Right forelimb (tissue), 1 donor: ENCODE measurements around the gene PHLPP1.
"Not testable (repeated sequence)": the region's sequence is repeated elsewhere in the genome, so short reads cannot be mapped to it uniquely, and the experiment has no call there.

Experiments
- DNase-seq: peaks from one replicate; pipeline ENCODE4 v3.0.0-alpha.2; 2018

Gene PHLPP1

GRCh38 chr18:62776024-62776570 is 60.8 kb downstream of the PHLPP1 start:
- DNase-seq, result no peak

DNA sequence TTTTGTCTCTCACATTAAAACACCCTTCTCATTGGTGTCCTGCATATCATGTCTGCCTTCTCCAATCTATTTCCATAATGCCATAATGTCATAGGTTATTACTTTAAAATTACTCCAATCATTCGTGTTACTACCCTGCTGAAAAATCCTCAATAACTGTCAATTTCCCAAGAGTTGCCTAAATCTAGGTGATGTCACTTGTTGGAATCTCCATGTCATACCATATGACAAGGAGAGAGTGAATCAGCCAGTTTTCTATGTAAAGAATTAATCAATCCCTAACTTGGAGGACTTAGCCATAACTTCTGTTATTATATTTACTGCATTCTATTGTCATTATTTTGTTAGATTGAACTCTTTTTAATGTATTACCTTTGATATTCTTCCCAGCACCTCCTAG is 62.5 kb downstream of the PHLPP1 start:
- no peak for DNase-seq

- DNase-seq, result no peak
Measured at GRCh38 chr18:62778976-62779869, 63.9 kb downstream of the PHLPP1 start.

DNA sequence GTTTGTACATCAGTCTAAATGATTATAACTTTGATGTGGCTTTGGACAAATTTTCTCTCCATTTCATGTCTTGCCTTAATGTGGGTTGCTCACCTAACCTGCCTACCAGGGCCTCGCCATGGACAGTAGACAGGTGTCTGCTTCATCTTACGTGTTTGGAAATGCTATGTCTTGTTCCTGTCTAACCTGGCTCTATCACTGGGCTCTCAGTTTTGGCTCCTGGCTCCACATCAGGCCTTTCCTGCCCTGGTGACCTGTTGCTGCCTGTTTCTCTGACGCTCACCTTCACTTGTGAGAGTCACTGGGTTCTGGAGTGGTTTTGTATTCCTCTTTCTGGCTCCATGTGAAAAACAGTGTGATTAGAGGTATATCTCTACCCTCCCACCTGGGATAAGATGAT is 65.9 kb downstream of the PHLPP1 start:
- no peak for DNase-seq

DNA sequence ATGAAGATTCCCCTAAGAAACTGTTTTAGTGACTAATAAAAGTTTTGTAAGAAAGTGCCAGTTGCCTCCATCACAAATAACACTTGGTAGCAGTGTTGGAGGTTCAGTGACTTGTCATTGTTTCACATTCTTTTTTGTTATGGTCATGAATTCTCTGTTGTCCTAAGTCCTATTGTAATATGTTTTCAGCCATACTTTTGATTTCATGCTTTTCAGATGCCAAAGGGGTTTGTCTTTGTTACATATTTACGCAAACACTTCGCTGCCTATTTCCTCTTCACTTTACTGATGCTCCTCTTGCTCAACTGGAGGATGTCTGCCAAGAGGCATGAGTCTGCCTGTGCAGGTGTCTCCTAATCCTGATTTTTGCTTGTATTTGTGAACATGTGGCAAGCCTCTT is 66.6 kb downstream of the PHLPP1 start:
- no peak for DNase-seq

GRCh38 chr18:62784338-62784965 is 69.1 kb downstream of the PHLPP1 start:
- DNase-seq, result no peak

DNA sequence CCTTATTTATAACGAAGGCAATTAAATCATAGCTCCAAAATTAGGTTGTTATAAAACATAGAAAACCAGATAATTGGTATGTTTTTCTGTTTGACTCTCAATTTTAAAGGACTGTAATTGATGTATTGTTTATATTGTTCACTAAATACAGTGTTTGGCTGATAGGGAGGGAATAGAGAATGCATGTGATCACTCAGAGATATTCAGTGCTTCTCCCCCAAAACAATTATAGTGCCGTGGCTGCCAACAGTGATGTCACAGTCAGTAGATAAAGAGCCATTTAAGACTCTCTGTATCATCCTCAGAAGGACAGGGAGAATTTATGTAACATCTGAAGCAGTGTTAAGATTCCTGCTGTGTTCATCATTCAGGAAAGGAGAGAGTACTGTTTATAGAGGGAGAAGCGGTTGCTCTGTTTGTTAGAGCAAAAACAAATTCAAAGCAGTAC is 69.6 kb downstream of the PHLPP1 start:
- DNase-seq, result no peak

- DNase-seq, result no peak
Measured at GRCh38 chr18:62786689-62787088, 71.3 kb downstream of the PHLPP1 start.

- no peak for DNase-seq
Measured at GRCh38 chr18:62788111-62788510, 72.8 kb downstream of the PHLPP1 start.

DNA sequence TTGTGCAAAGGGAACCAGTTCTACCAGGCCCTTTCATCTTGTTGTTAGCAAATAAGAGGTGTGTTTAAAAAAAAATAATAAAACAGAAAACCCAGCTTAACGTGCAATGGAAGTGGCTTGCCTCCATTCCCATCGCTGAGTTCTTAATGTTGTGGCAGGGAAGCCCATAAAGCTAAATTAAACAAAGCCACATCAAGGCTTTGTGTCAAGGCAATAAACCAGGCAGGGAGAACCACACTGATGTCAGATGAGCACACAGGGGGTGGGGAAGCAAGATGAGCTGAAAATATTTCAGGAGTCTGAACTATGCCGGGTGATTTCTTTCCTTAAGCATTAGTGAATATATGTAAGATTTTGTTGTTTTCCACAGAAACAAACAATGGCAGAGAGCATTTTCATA is 73.5 kb downstream of the PHLPP1 start:
- DNase-seq, result no peak

- DNase-seq, result no peak
Measured at GRCh38 chr18:62790871-62791772, 75.8 kb downstream of the PHLPP1 start.

DNA sequence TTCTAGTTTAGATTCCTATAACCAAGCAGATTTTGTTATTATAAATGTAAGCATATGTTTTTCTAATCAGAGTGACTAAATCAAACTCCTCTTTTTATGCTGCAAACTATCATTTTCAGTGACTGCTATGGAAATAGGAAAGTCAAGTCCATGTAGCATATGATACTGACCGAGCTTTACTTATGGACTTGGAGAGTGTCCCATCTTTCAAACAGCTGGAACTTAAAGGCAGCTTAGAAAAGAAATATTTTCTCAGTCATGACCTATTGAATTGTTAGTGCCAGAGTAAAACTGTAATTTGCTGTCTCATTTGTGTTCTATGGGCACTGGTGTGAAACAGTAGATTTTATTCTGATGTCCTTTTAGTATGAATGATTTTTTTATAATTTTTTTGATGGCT is 76.7 kb downstream of the PHLPP1 start:
- DNase-seq, result no peak

DNA sequence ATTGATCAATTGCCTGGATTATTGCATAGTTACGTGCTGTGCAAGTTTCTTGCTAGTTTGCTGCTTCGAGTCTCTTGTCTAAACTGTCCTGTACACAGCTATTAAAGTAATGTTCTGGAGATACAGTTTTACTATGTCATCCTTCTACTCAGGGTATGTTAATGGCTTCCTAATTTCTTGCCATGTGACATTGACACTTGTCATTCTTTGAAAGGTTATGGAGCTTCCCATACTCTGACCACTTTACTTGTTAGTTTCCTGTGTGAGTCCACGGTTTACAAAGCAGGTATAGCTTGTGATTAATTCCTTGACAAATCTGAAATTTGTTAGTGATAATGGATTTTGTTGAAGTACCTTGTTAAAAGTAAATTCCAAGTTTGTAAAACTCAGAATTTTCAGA is 80.5 kb downstream of the PHLPP1 start:
- no peak for DNase-seq

DNA sequence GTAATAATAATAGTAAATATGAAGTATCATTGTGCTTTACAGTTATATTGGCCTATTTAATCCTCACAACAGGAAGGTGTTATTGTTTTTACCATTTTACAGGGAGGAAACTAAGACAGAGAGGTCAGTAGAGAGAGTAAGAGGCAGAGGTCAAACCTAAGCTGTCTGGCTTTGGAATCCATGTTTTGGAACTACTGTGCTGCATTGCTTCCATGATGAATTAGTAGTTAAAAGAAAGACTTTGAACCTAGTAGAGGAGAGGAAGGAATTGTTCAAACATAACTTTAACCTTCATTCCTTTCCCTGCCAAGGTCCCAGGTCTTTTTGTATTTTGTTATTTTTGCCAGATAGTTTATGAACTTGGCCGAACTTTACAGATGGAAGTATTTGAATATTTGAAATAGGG is 80.9 kb downstream of the PHLPP1 start:
- DNase-seq, result no peak

GRCh38 chr18:62797329-62797728 is 82.0 kb downstream of the PHLPP1 start:
- no peak for DNase-seq

- DNase-seq, result no peak
Measured at GRCh38 chr18:62799977-62800376, 84.6 kb downstream of the PHLPP1 start.

GRCh38 chr18:62802523-62802922 is 87.2 kb downstream of the PHLPP1 start:
- no peak for DNase-seq

GRCh38 chr18:62807396-62807795 is 92.1 kb downstream of the PHLPP1 start:
- no peak for DNase-seq

- no peak for DNase-seq
Measured at GRCh38 chr18:62808123-62808522, 92.8 kb downstream of the PHLPP1 start.

- not testable (repeated sequence) for DNase-seq
Measured at GRCh38 chr18:62809445-62809844, 94.1 kb downstream of the PHLPP1 start.

- DNase-seq, result no peak
Measured at GRCh38 chr18:62809900-62810299, 94.6 kb downstream of the PHLPP1 start.

DNA sequence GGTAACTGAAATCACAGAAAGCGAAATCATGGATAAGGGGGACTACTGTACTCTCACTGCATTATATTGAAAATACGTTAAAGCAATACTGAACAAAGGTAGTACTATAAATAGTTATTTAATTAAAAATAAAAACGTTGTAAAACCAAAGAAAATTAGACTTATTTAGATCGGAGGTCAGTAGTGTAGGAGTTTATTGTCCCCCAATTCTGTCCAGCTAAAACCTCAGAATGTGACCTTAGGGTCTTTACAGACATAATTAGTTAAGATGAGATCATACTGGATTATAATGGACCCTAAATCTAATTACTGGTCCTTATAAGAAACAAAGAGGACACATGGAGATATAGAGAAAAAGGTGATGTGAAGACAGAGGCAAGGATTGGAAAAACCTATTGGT is 95.3 kb downstream of the PHLPP1 start:
- no peak for DNase-seq

DNA sequence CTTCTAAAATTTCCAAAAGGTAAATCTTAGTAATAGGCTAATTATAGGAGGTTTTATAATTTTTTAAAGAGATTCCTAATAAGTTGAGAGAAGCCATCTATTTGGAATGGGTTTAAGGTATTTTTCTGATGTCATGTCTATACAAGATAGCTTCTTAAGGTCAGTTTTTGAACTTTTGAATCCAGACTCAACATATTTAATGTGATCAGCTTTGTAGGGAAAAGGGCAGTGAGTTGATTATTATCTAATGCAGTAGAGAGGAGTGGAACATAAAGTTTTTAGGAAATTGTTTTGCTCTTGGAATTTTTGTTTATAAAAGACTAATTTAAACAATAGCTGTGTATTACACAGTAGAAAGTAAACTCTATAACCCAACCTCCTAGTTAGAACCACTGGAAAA is 96.3 kb downstream of the PHLPP1 start:
- no peak for DNase-seq
